OCI-LY1 (cell line): Measurements from ENCODE around the gene HCK.

Source experiments
- H2AFZ ChIP-seq: fragments of 200-600 bp; sonication (generic), shearing (Covaris generic); 2 replicates; pipeline ENCODE4 v1.6.0; 2014; ENCODE audit warnings: antibody characterized with exemption, mild to moderate bottlenecking, low read length
- H3F3A ChIP-seq: fragments of 200-600 bp; sonication (generic), shearing (Covaris generic); 2 replicates; pipeline ENCODE4 v1.6.0; 2014; ENCODE audit warnings: mild to moderate bottlenecking, antibody characterized with exemption, low read length, moderate library complexity; ENCODE audit not compliant: insufficient read depth
- H3K27ac ChIP-seq: fragments of 200-600 bp; sonication (generic); 2 replicates; pipeline ENCODE4 v1.5.1; 2014; ENCODE audit warnings: low read length, mixed run types, mild to moderate bottlenecking, low read depth; ENCODE audit not compliant: poor library complexity, severe bottlenecking
- H3K27me3 ChIP-seq: fragments of 200-600 bp; sonication (generic); 2 replicates; pipeline ENCODE4 v1.6.0; 2014; ENCODE audit warnings: antibody characterized with exemption, mild to moderate bottlenecking, low read length, moderate library complexity; ENCODE audit not compliant: insufficient read depth
- H3K36me3 ChIP-seq: fragments of 200-600 bp; sonication (generic); 2 replicates; pipeline ENCODE4 v1.6.1; 2014; ENCODE audit warnings: mild to moderate bottlenecking, antibody characterized with exemption, low read length, moderate library complexity, mixed read lengths; ENCODE audit not compliant: insufficient read depth
- H3K4me1 ChIP-seq: fragments of 200-600 bp; sonication (generic); 2 replicates; pipeline ENCODE4 v1.5.1; 2014; ENCODE audit warnings: mild to moderate bottlenecking, low read length, moderate library complexity; ENCODE audit not compliant: insufficient read depth, severe bottlenecking
- H3K4me2 ChIP-seq: fragments of 200-600 bp; sonication (generic), shearing (Covaris generic); 2 replicates; pipeline ENCODE4 v1.6.1; 2014; ENCODE audit warnings: low read length
- H3K4me3 ChIP-seq: fragments of 200-600 bp; sonication (generic); 2 replicates; pipeline ENCODE4 v1.5.1; 2014; ENCODE audit warnings: low read length, low read depth, mild to moderate bottlenecking, mixed read lengths; ENCODE audit not compliant: poor library complexity, severe bottlenecking
- H3K79me2 ChIP-seq: fragments of 200-600 bp; shearing (Covaris generic); 2 replicates; pipeline ENCODE4 v1.6.1; 2016; ENCODE audit warnings: mixed run types, low read length, mixed read lengths; ENCODE audit not compliant: insufficient read depth
- H3K9ac ChIP-seq: fragments of 200-600 bp; sonication (generic), shearing (Covaris generic); 2 replicates; pipeline ENCODE4 v1.6.1; 2014; ENCODE audit warnings: mild to moderate bottlenecking, low read length, mixed read lengths
- H3K9me2 ChIP-seq: fragments of 200-600 bp; sonication (generic), shearing (Covaris generic); 2 replicates; pipeline ENCODE4 v1.6.1; 2014; ENCODE audit warnings: low read depth, mild to moderate bottlenecking, low read length, mixed read lengths
- H3K9me3 ChIP-seq: fragments of 200-600 bp; shearing (Covaris generic); 2 replicates; pipeline ENCODE4 v1.6.1; 2014; ENCODE audit warnings: low read length, mixed read lengths
- H4K20me1 ChIP-seq: fragments of 200-600 bp; sonication (generic), shearing (Covaris generic); 2 replicates; pipeline ENCODE4 v1.6.0; 2016; ENCODE audit warnings: mild to moderate bottlenecking, low read length; ENCODE audit not compliant: insufficient read depth
- EZH2 ChIP-seq: fragments of 200-600 bp; sonication (generic), shearing (Covaris generic); IDR thresholded peaks from 2 replicates; pipeline ENCODE4 v1.8.0; 2017; ENCODE audit warnings: borderline replicate concordance, mixed run types, mild to moderate bottlenecking, antibody characterized with exemption, low read length, moderate library complexity, mixed read lengths
- TF ChIP-seq, protein P1 (sequence below): fragments of 200-600 bp; sonication (generic), shearing (Covaris generic); IDR thresholded peaks from 2 replicates; pipeline ENCODE4 v1.5.1; 2017; ENCODE audit warnings: mild to moderate bottlenecking, antibody characterized with exemption, low read length, moderate library complexity, mixed read lengths

HCK gene

DNA sequence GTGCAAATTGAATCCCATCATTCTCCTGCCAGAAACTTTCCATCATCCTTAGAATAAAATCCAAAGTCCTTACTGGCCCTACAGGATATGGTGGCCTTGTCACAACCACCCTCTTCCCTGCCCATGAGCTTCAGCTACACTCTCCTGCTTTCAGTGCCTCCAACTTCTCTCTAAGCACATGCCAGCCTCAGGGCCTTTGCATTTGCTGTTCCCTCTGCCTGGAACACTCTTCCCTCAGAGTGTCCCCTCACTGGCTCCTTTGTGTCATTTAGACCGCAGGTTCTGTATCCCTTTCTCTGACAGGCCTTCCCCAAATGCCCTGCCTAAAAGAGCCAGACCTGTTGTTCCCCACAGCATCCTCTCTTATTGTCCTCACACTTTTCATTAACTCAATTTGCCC, 18.2 kb downstream of the HCK start:
- H3K4me2 ChIP-seq, result no peak overlapping the region
- H3K4me3 ChIP-seq, result no peak overlapping the region
- no peaks in the 10 kb centered on the region for H3F3A ChIP-seq
- no peaks in the 10 kb centered on the region for H3K9me2 ChIP-seq
- H3K9me3 ChIP-seq, result no peaks in the 10 kb centered on the region
- no peaks in the 10 kb centered on the region for H3K79me2 ChIP-seq
- H3K4me1 ChIP-seq, result peaks cover 4% of the 10 kb centered on the region
- no peaks in the 10 kb centered on the region for H3K36me3 ChIP-seq
- no peaks in the 10 kb centered on the region for H4K20me1 ChIP-seq
- H3K27ac ChIP-seq, result no peak overlapping the region
- no peak overlapping the region for H3K9ac ChIP-seq
- no peaks in the 10 kb centered on the region; the same call in 1 of the 2 replicates for H3K27me3 ChIP-seq
- TF ChIP-seq, protein P1, sequence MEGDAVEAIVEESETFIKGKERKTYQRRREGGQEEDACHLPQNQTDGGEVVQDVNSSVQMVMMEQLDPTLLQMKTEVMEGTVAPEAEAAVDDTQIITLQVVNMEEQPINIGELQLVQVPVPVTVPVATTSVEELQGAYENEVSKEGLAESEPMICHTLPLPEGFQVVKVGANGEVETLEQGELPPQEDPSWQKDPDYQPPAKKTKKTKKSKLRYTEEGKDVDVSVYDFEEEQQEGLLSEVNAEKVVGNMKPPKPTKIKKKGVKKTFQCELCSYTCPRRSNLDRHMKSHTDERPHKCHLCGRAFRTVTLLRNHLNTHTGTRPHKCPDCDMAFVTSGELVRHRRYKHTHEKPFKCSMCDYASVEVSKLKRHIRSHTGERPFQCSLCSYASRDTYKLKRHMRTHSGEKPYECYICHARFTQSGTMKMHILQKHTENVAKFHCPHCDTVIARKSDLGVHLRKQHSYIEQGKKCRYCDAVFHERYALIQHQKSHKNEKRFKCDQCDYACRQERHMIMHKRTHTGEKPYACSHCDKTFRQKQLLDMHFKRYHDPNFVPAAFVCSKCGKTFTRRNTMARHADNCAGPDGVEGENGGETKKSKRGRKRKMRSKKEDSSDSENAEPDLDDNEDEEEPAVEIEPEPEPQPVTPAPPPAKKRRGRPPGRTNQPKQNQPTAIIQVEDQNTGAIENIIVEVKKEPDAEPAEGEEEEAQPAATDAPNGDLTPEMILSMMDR, result no peak
- TF ChIP-seq EZH2, result no peak
- H2AFZ ChIP-seq, result no peak overlapping the region

DNA sequence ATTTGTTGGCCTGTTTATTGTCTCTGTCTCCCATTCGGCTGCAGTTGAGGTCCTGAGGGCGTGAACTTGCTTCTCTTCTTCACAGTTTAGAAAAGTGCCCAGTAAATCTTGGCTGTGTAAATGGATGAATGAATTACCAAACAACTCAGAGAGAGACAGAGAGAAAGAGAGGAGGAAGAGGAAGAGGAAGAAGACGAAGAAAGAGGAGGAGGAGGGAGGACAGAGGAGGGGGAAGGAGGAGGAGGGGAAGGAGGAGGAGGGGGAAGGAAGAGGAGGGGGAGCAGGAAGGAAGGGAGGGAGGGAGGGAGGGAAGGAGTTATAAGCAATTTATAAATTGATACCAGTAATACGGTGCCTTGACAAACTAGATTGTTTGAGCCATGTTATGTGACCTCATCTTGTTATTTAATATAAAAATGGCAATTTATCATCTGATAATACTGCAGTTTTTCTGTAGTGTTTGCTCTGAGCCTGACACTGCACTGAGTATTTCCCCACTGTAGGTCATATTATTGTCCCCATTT, 18.7 kb downstream of the HCK start:
- Histone ChIP-seq H4K20me1 (no peaks in the 10 kb centered on the region), H2AFZ (no peak overlapping the region), H3K4me3 (no peak overlapping the region), H3K4me1 (peaks cover 4% of the 10 kb centered on the region), H3K4me2 (no peak overlapping the region), H3K9me2 (no peaks in the 10 kb centered on the region), H3K27me3 (no peaks in the 10 kb centered on the region; the same call in 1 of the 2 replicates), H3K79me2 (no peaks in the 10 kb centered on the region), H3K9me3 (no peaks in the 10 kb centered on the region), H3K9ac (no peak overlapping the region), H3F3A (no peaks in the 10 kb centered on the region), H3K36me3 (no peaks in the 10 kb centered on the region), H3K27ac (no peak overlapping the region)
- TF ChIP-seq EZH2, result no peak
- TF ChIP-seq, protein P1, result no peak

DNA sequence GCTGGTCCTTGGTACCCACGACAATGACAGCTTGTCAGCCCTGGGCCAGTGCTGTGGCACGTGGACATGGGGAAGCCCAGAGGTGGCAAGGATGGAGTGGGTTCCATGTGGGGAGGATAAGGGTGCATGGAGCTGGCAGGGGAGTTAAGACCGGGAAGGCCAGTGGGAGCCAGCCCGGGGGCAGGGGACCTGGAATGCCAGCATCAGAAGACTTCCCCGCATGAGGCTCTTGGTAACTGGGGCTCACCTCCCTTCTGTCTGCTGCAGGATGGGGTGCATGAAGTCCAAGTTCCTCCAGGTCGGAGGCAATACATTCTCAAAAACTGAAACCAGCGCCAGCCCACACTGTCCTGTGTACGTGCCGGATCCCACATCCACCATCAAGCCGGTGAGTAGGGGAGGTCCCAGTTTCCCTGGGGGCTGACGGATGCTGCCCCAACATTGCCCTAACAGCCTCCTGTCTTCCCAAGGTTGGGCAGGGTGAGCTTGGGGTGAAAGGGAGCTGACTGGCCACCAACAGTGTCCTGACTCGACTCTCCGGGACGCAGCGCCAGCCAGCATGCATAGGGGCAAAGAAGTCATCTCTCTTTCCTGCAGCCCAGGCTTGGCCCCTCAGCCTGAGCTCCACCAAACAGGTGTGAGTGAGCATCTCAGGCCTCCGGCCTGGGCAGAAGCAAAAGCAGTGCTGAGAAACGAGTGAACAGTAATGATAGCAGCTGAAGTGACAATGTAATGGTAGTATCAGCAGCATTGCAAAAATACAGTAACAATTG, 19.5 kb downstream of the HCK start:
- H3K36me3 ChIP-seq, result no peaks in the 10 kb centered on the region
- peaks cover 4% of the 10 kb centered on the region for H3K4me1 ChIP-seq
- H3K9me2 ChIP-seq, result no peaks in the 10 kb centered on the region
- no peak overlapping the region for H3K9ac ChIP-seq
- H3F3A ChIP-seq, result no peaks in the 10 kb centered on the region
- no peak overlapping the region for H3K4me3 ChIP-seq
- no peaks in the 10 kb centered on the region for H3K9me3 ChIP-seq
- H4K20me1 ChIP-seq, result no peaks in the 10 kb centered on the region
- H2AFZ ChIP-seq, result no peak overlapping the region
- H3K79me2 ChIP-seq, result no peaks in the 10 kb centered on the region
- no peak for TF ChIP-seq EZH2
- TF ChIP-seq, protein P1, result no peak
- H3K4me2 ChIP-seq, result no peak overlapping the region
- no peak overlapping the region for H3K27ac ChIP-seq
- H3K27me3 ChIP-seq, result no peaks in the 10 kb centered on the region; the same call in 1 of the 2 replicates
